ENCODE results near the gene ZNF132. TPM values are rescaled to one million over a fixed set of nuclear protein-coding genes. Genes with fewer than 3 reads are reported as not detected.
"Not testable (repeated sequence)": the region's sequence is repeated elsewhere in the genome, so short reads cannot be mapped to it uniquely, and the experiment has no call there.

ZNF132 gene
- total RNA-seq, 6 experiments from 2014 or later = 4.0 to 5.2 (median 4.5) TPM

- peak within 1 kb of the TSS; percentile 92 for H3K4me3 Mint-ChIP-seq
- peaks cover 5% of the 10 kb centered on the region; the same call in 1 of the 2 replicates for H3K27me3 Mint-ChIP-seq (ENCODE audit: insufficient read depth)
- peaks cover 20% of the 10 kb centered on the region for H3K36me3 Mint-ChIP-seq (ENCODE audit: low read depth)
- peak; percentile 42 for TF ChIP-seq CTCF (IDR thresholded peaks at IDR 0.05)
- H3K4me1 Mint-ChIP-seq (ENCODE audit: low read depth) = peaks cover 28% of the 10 kb centered on the region
- H3K27ac Mint-ChIP-seq = peak within 1 kb of the TSS; percentile 90
- no peaks in the 10 kb centered on the region; the same call in 1 of the 2 replicates for H3K9me3 Mint-ChIP-seq
- peak; percentile 90 for DNase-seq
Observed at GRCh38 chr19:58408152-58409009, 31.6 kb downstream of the ZNF132 start, which contains the start of gene ZNF584. Gene ZNF584 (plus strand): TSS chr19:58408649. CDS start chr19:58409148, 499 bp downstream.

DNA sequence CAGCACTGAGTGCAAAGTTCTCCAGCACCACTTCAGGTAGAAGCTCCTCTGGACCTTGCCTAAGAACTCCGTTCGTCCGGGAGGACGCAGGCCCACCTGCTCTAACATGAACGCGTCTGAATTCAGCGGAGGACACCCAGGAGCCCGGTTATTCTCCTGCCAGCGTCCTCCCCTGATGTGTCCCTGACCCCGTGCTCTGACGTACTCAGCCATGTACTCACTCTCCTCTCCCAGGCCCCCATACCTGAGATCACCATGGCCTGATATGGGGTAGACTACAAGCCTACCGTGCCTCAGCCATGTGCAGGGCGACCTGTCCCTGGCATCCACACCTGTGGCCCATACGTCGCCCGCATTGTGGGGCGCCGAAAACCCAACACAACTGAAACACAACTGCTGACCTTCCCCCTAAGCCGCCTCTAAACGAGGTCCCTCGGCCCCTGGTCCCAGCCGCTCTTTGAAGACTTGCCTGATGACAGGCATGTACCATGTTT, 32.2 kb downstream of the ZNF132 start:
- H3K4me3 Mint-ChIP-seq = peak overlapping the region; percentile 92
- H3K27me3 Mint-ChIP-seq (ENCODE audit: insufficient read depth) = peaks cover 5% of the 10 kb centered on the region; the same call in 1 of the 2 replicates
- H3K27ac Mint-ChIP-seq = peak overlapping the region; percentile 90
- H3K36me3 Mint-ChIP-seq (ENCODE audit: low read depth) = peaks cover 15% of the 10 kb centered on the region
- TF ChIP-seq CTCF (IDR thresholded peaks at IDR 0.05) = no peak
- H3K4me1 Mint-ChIP-seq (ENCODE audit: low read depth) = peaks cover 28% of the 10 kb centered on the region
- H3K9me3 Mint-ChIP-seq = no peaks in the 10 kb centered on the region; the same call in 1 of the 2 replicates
- DNase-seq = no peak

DNA sequence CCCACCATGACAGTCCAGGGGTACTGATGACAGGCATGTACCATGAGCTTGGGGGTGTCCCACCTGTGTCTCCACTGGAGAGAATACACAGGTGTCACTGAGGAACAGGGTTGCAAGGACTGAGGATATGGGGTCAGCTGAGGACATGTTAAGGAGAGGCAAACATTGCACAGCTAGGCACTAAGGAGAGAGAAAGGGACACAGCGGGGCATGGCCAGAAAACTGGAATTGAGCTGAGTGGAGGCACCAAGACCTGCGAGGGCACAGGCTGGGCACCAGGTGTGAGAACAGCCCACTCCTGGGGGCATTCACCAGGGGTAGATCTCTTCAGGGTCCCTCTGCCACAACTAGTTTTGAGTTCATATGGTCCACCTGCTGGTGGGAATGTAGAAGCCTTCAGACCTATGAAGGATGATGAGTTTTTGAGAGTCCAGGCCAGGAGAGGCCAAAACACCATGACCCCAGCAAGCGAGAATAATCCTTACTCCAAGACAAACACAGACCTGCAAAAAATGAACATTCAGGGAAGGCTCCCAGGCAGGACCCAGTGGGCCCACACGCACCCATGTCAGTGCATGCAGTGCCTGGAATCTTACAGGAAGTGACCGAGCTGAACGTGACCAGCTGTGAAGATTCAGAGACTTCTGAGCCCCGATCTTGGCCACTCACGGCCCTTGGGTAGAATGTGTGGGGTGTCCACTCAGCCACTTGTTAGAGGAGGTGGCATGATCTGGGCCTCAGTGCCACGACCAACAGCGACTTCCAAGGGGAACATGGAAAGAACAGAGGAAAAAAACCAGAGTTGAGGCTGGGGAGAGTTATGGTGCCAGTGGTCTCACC, 32.9 kb downstream of the ZNF132 start:
- TF ChIP-seq CTCF (IDR thresholded peaks at IDR 0.05) = peak; percentile 75
- peaks cover 11% of the 10 kb centered on the region for H3K36me3 Mint-ChIP-seq (ENCODE audit: low read depth)
- peak overlapping the region; percentile 90 for H3K27ac Mint-ChIP-seq
- H3K4me1 Mint-ChIP-seq (ENCODE audit: low read depth) = peaks cover 28% of the 10 kb centered on the region
- H3K9me3 Mint-ChIP-seq = no peaks in the 10 kb centered on the region; the same call in 1 of the 2 replicates
- DNase-seq = no peak
- H3K27me3 Mint-ChIP-seq (ENCODE audit: insufficient read depth) = peaks cover 5% of the 10 kb centered on the region; the same call in 1 of the 2 replicates
- H3K4me3 Mint-ChIP-seq = peak overlapping the region; percentile 92

DNA sequence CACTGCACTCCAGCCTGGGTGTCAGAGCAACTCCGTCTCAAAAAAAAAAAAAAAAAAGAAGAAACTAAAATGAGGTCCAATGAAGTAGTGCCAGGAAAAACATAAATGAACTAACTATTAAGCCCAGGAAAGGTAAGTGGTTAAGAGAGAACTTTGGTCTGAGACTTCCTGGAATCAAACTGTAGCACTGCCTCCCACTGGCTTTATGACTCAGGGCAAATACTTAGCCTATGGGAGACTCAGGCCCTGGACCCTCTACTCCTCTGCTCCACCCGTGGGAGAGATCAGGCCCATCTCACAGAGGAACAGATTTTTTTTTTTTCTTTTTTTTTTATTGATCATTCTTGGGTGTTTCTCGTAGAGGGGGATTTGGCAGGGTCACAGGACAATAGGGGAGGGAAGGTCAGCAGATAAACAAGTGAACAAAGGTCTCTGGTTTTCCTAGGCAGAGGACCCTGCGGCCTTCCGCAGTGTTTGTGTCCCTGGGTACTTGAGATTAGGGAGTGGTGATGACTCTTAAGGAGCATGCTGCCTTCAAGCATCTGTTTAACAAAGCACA, 36.0 kb downstream of the ZNF132 start:
- Mint-ChIP-seq H3K36me3 (ENCODE audit: low read depth) (peaks cover 11% of the 10 kb centered on the region), H3K4me1 (ENCODE audit: low read depth) (peaks cover 29% of the 10 kb centered on the region)
- not testable (repeated sequence) for H3K27ac Mint-ChIP-seq; H3K27me3 Mint-ChIP-seq (ENCODE audit: insufficient read depth); H3K9me3 Mint-ChIP-seq; DNase-seq; H3K4me3 Mint-ChIP-seq

DNA sequence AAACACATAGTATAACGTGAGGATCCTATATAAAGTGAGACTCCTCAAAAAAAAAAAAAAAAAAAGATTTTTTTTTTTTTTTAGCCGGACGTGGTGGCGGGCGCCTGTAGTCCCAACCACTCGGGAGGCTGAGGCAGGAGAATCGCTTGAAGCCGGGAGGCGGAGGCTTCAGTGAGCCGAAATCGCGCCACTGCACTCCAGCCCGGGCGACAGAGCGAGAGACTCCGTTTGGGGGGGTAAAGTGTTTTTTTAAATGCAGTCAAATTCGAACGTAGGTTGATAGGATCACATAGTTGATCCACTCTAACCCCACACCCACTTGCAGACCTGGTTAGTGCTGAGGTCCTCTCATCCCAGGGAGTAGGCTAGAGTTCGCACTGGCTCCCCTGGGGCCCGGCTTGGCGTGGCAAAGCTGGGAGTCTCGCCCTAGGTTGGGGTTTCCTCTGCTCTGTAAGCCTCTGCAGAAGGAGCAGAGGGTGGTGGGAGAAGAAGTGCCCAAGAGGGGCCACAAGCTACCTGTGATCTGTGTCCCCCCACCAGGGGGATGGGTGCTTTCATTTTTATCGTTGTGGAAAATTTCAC, 38.0 kb downstream of the ZNF132 start:
- peaks cover 7% of the 10 kb centered on the region for H3K36me3 Mint-ChIP-seq (ENCODE audit: low read depth)
- H3K4me1 Mint-ChIP-seq (ENCODE audit: low read depth) = peaks cover 18% of the 10 kb centered on the region
- TF ChIP-seq CTCF (IDR thresholded peaks at IDR 0.05) = 0 out of 2 replicates have a peak, but pooled peaks have one; percentile 21
- peaks cover 4% of the 10 kb centered on the region for H3K27me3 Mint-ChIP-seq (ENCODE audit: insufficient read depth)
- no peak for DNase-seq
- H3K9me3 Mint-ChIP-seq = no peaks in the 10 kb centered on the region
- H3K4me3 Mint-ChIP-seq = peak overlapping the region; percentile 91
- H3K27ac Mint-ChIP-seq = peak overlapping the region; percentile 89; the same call in 1 of the 2 replicates

All from HFFc6 (cell line).